GM13977 (cell line): ENCODE results near the gene EGFLAM.

ENCODE experiments used
- DNase-seq: peaks from one replicate; pipeline ENCODE4 v3.0.0; 2012; ENCODE audit warnings: low spot score
- in situ Hi-C: fragments of 300-500 bp; cut with MboI; formaldehyde crosslinking; loops from one replicate; pipeline ENCODE4 v1.12.0; 2022; ENCODE audit warnings: low sequenced_read_pairs, low pct_unique_long_range_greater_than_20kb, mixed read lengths, inconsistent platforms; ENCODE audit not compliant: unreplicated experiment
- TF ChIP-seq, protein P1 (sequence below): IDR thresholded peaks from 2 replicates; pipeline ENCODE4 v1.5.1; 2012; ENCODE audit warnings: mild to moderate bottlenecking, control low read depth; ENCODE audit not compliant: insufficient read depth; ENCODE audit errors: extremely low read depth, missing control alignments

EGFLAM gene

DNA sequence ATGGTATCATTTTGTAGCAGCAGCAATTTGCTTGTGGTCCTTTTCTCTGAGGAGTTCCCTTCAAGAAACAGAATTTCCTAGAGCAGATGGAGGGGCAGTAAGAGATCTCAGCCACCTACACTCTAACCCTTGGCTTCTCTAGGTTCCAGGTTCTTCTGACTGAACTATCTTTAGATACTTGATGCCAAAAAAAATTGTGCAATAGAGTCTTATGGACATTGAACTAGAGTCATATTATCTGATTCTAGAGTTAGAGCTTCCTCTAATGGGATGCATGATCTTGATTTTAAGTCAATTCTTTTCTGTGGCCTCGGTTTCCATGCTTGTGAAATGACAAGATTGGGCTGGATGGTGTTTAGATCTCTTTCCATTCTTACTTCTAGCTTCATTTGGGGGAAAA is 142.8 kb downstream of the EGFLAM start:
- no peak for DNase-seq
- in situ Hi-C loops: no loop called here
- TF ChIP-seq, protein P1, sequence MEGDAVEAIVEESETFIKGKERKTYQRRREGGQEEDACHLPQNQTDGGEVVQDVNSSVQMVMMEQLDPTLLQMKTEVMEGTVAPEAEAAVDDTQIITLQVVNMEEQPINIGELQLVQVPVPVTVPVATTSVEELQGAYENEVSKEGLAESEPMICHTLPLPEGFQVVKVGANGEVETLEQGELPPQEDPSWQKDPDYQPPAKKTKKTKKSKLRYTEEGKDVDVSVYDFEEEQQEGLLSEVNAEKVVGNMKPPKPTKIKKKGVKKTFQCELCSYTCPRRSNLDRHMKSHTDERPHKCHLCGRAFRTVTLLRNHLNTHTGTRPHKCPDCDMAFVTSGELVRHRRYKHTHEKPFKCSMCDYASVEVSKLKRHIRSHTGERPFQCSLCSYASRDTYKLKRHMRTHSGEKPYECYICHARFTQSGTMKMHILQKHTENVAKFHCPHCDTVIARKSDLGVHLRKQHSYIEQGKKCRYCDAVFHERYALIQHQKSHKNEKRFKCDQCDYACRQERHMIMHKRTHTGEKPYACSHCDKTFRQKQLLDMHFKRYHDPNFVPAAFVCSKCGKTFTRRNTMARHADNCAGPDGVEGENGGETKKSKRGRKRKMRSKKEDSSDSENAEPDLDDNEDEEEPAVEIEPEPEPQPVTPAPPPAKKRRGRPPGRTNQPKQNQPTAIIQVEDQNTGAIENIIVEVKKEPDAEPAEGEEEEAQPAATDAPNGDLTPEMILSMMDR: no peak

DNA sequence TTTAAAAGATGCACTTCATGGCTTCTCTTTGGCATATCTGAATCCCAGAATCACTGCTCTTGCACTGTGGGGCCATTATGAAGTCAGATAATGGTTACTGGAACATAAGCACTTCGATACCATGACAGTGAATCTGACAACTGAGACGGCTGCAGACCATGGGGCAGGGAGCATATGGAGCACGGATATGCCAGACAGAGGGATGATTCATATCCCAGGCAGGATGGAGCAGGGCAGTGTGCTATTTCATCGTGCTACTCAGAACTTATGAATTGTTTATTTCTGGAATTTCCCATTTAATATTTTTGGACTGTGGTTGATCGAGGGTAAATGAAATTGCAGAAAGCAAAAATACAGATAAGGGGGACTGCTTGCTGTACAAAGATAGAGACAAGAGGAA is 145.0 kb downstream of the EGFLAM start:
- DNase-seq: no peak
- TF ChIP-seq, protein P1: no peak
- in situ Hi-C loops: no loop called here

DNA sequence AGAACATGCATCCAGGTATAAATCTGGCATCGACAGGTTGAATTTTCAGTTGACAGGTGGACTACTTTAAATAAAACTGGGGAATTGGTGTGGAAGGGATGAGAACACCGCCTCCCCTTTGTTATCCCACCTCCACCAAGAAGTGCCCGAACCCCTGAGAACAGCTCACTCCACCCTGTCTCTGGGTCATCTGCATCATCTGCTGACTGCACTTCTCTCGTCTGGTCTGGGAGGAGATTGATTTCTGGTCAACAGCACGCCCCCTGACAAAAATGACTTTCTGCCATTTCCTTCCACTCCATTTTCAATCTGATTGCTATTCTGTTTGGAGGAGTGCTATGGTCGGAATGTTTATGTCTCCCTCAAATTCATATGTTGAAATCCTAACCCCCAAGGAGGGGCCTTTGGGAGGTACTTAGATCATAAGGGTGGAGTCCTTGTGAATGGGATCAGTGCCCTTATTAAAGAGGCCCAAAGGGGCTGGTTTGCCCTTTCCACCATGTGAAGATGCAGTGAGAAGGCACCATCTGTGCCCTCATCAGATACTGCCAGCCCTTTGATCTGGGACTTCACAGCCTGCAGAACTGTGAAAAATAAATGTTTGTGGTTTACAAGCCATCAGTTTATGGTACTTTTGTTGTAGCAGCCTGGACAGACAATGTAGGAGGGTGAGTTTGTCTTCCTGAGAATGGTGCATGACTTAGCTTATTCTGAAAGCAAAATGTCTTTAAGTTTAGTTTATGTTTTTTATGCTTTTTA is 145.7 kb downstream of the EGFLAM start:
- in situ Hi-C loops: no loop called here
- DNase-seq: no peak
- TF ChIP-seq, protein P1: no peak

DNA sequence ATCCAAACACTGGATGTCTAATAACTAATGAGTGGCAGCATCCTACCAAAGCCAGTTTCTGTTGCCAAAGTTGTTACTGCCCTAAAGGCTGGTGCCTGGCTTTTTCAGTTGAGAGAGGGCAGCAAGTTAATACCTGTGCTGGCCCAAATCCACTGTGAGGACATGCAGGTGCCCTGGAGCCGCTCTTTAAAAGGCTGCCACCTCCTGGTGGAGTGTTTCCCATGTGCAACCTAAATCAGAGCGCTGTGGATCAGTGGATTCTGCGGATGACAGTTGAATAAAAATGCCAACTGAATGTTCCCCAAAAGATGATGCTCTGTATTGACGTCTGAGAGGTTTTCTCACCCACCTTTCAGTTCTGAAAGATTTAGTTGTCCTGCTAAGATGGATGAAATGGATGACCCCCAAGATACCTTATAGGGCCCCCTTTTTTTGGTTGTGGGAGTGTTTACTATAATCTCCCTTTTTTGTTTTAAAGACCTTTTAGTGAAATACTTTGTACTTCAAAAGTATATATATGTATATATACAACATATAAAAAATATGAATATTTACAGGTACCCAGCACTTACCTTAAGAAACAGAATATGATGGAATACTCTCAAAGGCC is 146.4 kb downstream of the EGFLAM start:
- in situ Hi-C loops: no loop called here
- DNase-seq: no peak
- TF ChIP-seq, protein P1: peak; percentile 20

DNA sequence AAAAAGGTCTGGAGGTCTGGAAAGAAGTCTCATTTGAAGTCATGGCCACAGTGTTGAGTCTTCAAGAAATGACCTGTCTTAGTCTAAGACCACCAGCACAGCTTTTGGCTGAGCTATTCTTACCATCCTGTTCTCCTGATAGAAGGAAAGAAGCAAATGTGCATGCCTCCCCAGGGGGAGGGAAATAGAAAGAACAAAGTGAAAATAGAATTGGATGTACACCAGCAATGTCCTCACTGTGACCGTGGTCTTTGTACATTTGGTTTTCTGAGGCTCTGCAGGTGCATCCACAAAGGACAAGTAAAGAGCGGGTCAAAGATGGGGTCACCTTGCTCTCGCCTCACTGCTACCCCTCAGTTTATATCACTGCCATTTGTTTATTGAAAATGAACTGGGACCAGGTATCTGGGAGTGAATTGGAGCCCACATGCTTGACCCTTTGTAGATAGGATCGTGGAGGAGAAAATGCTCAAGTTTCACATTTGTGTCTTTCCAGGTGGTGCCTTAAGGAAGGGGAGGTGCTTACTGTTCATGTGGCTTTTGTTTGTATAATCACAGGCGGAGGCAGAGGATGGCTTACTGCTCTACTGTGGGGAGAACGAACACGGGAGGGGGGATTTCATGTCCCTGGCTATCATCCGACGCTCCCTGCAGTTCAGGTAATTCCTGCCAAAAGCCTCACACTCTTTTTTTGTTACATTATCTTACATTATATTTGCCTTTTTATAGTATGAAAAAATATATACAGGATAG is 150.3 kb downstream of the EGFLAM start:
- no peak for DNase-seq
- in situ Hi-C loops: no loop called here

More for the DNA sequence above, 150.3 kb downstream of the EGFLAM start:
- TF ChIP-seq, protein P1: no peak
